Breast epithelium (tissue), 4 donors: ENCODE results near the gene ADAMTS17. TPM values are rescaled to one million over a fixed set of nuclear protein-coding genes. Genes with fewer than 3 reads are reported as not detected.

Source experiments
- DNase-seq, 2 donors: peaks; one replicate each; pipeline ENCODE4 v3.0.0-alpha.2; 2019; ENCODE audit warnings: low spot score in 2 of 2
- H3K27ac ChIP-seq, 2 donors: fragments of 200-600 bp; sonication (generic) in 1 of 2; one replicate each; pipeline ENCODE4 v1.5.1; 2016 to 2019; ENCODE audit warnings: mild to moderate bottlenecking in 1 of 2
- H3K27me3 ChIP-seq, 2 donors: fragments of 200-600 bp; sonication (generic) in 1 of 2; one replicate each; pipeline versions ENCODE4 v1.5.1 to v1.6.0; 2017 to 2019; ENCODE audit warnings: control low read depth in 1 of 2, mild to moderate bottlenecking in 1 of 2
- H3K36me3 ChIP-seq: fragments of 200-600 bp; one replicate; pipeline ENCODE4 v1.5.1; 2019
- H3K4me1 ChIP-seq, 2 donors: fragments of 200-600 bp; sonication (generic); one replicate each; pipeline ENCODE4 v1.5.1; 2016 to 2019; ENCODE audit warnings: control low read depth in 1 of 2
- H3K4me3 ChIP-seq, 3 donors: fragments of 200-600 bp; sonication (generic); 1 replicate in 2 of 3; 2 replicates in 1 of 3; pipeline ENCODE4 v1.5.1; 2016 to 2019; ENCODE audit warnings: mild to moderate bottlenecking in 3 of 3, moderate library complexity in 2 of 3
- H3K9me3 ChIP-seq, 2 donors: fragments of 200-600 bp; sonication (generic) in 1 of 2; one replicate each; pipeline ENCODE4 v1.5.1; 2016 to 2019; ENCODE audit warnings: control low read depth in 1 of 2
- CTCF ChIP-seq, 3 donors: fragments of 450-650 bp; IDR thresholded peaks; one replicate each; pipeline ENCODE4 v1.5.1; 2016 to 2017; ENCODE audit warnings: antibody characterized with exemption in 3 of 3, mild to moderate bottlenecking in 3 of 3, moderate library complexity in 3 of 3
- POLR2A ChIP-seq: fragments of 450-650 bp; IDR thresholded peaks from one replicate; pipeline ENCODE4 v1.6.1; 2016; ENCODE audit warnings: antibody characterized with exemption, mild to moderate bottlenecking, moderate library complexity
- POLR2AphosphoS5 ChIP-seq, 3 donors: sonication (generic); formaldehyde crosslinking; IDR thresholded peaks; one replicate each; pipeline ENCODE4 v1.6.1; 2017; ENCODE audit warnings: antibody characterized with exemption in 3 of 3
- intact Hi-C: fragments of 100-400 bp; cut with DNase I; formaldehyde crosslinking; loops from one replicate; pipeline ENCODE4 v1.15.1; 2023; ENCODE audit warnings: low total_unique reads
- total RNA-seq, 3 donors: library from RNA; depleted of rRNA; stranded (reverse); fragments of >200 nt; gene quantifications; one replicate each; pipeline ENCODE4 v1.1.0, GENCODE V29; 2016

Gene ADAMTS17
- total RNA-seq, 3 donors from 2014 or later: 5.1 to 8.0 (median 5.9) TPM

- Histone ChIP-seq H3K4me3 (no peak overlapping the region), H3K27me3 (no peaks in the 10 kb centered on the region), H3K4me1 (no peaks in the 10 kb centered on the region), H3K27ac (no peak overlapping the region), H3K36me3 (no peaks in the 10 kb centered on the region), H3K9me3 (no peaks in the 10 kb centered on the region)
- TF ChIP-seq CTCF (IDR thresholded peaks at IDR 0.05): no peak
- no peak for TF ChIP-seq POLR2A
- no peak for TF ChIP-seq POLR2AphosphoS5 (IDR thresholded peaks at IDR 0.05)
- intact Hi-C loops: no loop called here
- DNase-seq: no peak
Measured at GRCh38 chr15:100105101-100105500, 236.7 kb downstream of the ADAMTS17 start.

GRCh38 chr15:100104245-100104644 is 237.5 kb downstream of the ADAMTS17 start:
- intact Hi-C loops: no loop called here
- no peak for TF ChIP-seq POLR2A
- TF ChIP-seq POLR2AphosphoS5 (IDR thresholded peaks at IDR 0.05): no peak
- no peak for TF ChIP-seq CTCF (IDR thresholded peaks at IDR 0.05)

GRCh38 chr15:100103828-100104227 is 237.9 kb downstream of the ADAMTS17 start:
- TF ChIP-seq POLR2AphosphoS5 (IDR thresholded peaks at IDR 0.05): no peak
- no peak for TF ChIP-seq CTCF (IDR thresholded peaks at IDR 0.05)
- no peak for TF ChIP-seq POLR2A
- peak in 1 of 2 donors; percentile 51 for DNase-seq
- no peaks in the 10 kb centered on the region for H3K9me3 ChIP-seq
- H3K36me3 ChIP-seq: no peaks in the 10 kb centered on the region
- H3K27me3 ChIP-seq: no peaks in the 10 kb centered on the region
- no peak overlapping the region for H3K4me3 ChIP-seq
- intact Hi-C loops: no loop called here
- H3K27ac ChIP-seq: no peak overlapping the region
- no peaks in the 10 kb centered on the region for H3K4me1 ChIP-seq

More at GRCh38 chr15:100104245-100104644, 237.5 kb downstream of the ADAMTS17 start:
- Histone ChIP-seq H3K4me1 (no peaks in the 10 kb centered on the region), H3K36me3 (no peaks in the 10 kb centered on the region), H3K27ac (no peak overlapping the region), H3K9me3 (no peaks in the 10 kb centered on the region), H3K27me3 (no peaks in the 10 kb centered on the region), H3K4me3 (no peak overlapping the region)
- DNase-seq: no peak

GRCh38 chr15:100101426-100102089 is 240.2 kb downstream of the ADAMTS17 start:
- H3K27ac ChIP-seq: no peak overlapping the region
- TF ChIP-seq POLR2A (no peak), POLR2AphosphoS5 (IDR thresholded peaks at IDR 0.05) (no peak), CTCF (IDR thresholded peaks at IDR 0.05) (no peak)
- no peaks in the 10 kb centered on the region for H3K27me3 ChIP-seq
- no peak overlapping the region for H3K4me3 ChIP-seq
- H3K36me3 ChIP-seq: no peaks in the 10 kb centered on the region
- no peaks in the 10 kb centered on the region for H3K4me1 ChIP-seq
- H3K9me3 ChIP-seq: no peaks in the 10 kb centered on the region
- intact Hi-C loops: no loop called here
- peak in 1 of 2 donors; percentile 10 for DNase-seq

GRCh38 chr15:100100926-100101325 is 240.8 kb downstream of the ADAMTS17 start:
- Histone ChIP-seq H3K36me3 (no peaks in the 10 kb centered on the region), H3K9me3 (no peaks in the 10 kb centered on the region), H3K4me1 (no peaks in the 10 kb centered on the region), H3K4me3 (no peak overlapping the region), H3K27me3 (no peaks in the 10 kb centered on the region), H3K27ac (no peak overlapping the region)
- intact Hi-C loops: no loop called here
- peak in 1 of 2 donors; percentile 3 for DNase-seq
- TF ChIP-seq CTCF (IDR thresholded peaks at IDR 0.05) (no peak), POLR2A (no peak), POLR2AphosphoS5 (IDR thresholded peaks at IDR 0.05) (no peak)
